NCI-H128 (cell line): Measurements from ENCODE around the gene GRID2.

ENCODE experiments used
- DNase-seq: peaks from one replicate; lab custom pipeline; 2025; ENCODE audit not compliant: unreplicated experiment; lab: John Stamatoyannopoulos, UW

GRID2 gene

DNA sequence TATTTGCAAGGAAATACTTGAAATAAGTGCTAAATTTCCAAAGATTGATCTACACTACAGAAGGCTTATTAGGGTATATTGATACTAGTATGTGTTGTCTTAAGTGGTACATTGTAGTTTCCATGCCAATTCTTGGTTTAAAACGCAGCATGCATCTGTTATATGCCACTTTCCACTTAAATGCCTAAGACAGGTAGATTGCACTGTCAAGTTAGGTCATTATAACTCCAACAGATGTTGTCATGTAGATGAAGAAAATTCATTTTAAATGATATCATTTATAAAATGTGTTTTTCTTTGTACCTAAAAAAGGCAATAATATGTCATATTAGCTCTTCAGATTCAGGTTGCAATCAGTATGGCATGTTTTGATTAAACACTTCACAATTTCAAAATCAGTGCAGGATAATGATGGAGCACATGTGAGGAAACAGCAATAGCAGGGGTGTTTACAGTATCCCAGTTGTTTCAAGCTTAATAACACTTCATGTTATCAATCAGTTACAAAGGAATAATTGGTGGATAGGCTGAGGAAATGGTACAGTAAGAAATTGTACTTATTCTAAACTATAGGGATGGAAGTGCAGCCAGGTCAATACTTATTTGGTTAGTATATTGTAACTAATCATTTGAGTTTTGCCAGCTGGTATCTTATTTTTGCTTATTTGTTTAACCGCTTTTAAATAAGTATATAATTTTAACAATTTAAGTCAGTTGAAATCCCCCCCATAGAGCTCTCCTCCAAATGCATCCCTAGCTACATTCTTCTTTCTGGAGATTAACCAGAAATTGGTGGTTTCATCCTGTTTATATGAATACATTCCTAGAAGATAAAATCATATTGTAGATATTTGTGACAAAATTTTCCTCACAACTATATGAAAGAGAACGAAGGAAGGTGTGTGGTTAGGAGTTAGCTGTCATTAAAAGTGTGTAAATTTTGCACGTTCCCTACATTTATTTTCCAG, 1070.4 kb downstream of the GRID2 start:
- no peak for DNase-seq

DNA sequence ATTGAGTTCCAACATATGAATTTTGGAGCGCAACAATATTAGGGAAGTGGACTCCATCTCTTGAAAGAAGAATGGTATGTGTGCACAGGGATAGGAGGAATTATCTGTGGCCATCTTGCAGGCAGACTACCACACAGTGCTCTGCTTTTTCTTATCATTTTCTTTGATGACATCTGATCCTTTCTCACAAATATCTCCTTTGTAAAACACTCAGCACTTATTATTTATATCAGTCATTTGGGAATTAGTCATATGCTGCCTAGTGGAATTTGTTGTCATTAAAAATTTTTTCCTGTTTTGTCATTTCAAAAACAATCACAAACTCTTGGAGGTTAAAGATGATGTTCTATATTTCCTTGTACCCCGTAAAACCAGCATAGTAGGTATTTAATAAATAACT, 1080.5 kb downstream of the GRID2 start:
- no peak for DNase-seq

DNA sequence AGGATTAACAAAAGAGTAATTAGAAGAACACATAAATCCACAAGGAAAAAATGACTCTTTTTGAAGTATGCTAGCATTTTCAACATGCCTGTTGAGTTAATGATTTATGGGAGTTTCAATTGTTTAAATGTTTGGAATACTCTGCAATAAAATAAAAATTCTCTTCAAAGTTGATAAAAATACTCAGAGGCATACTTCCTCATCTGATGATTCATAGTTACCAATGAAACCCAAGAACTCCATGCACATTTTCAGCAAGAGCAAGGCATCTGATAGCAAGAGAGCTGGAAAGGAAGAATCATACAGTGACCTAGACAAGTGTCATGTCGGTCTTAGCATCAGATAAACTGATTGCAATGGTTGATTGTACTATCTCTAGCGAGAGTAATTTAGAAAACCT, 1081.1 kb downstream of the GRID2 start:
- DNase-seq: no peak

DNA sequence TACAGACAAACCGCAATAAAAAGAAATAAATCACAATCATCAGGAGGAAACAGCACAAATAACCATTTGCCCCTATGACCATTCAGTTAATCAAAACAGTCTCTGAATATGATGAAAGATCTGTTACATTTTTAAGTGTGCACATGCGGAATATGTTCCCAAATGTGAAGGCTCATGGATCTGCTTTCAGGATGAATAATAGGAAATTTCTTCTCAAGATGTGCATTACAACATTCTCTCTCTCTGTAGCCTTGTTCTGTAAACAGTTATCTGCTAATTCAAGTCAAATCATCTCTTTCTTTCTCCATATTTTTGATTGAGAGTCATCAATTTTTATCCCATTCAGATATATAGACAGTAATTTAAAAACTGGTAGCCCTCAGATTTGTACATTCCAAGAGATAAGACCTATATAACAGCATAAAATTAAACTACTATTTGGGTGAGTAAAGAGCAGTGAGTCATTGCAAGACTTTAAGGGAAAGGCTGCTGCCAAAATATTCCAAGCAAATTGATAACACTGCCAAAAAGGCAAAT, 1090.8 kb downstream of the GRID2 start:
- no peak for DNase-seq

DNA sequence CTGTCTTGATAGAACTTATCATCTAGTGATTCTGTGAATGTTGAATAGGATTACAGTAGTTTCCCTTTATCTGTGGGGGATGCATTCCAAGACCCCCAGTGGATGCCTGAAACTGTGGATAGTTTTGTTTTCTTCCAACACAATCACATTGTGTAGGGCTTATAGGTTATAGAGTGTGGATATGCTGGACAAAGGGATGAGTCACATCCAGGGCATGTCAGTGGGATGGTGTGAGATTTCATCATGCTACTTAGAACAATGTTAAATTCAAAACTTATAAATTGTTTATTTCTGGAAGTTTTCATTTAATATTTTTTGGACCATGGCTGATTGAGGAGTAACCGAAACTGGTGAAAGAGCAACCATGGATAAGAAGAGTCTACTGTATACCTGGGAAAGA, 1092.5 kb downstream of the GRID2 start:
- DNase-seq: no peak

DNA sequence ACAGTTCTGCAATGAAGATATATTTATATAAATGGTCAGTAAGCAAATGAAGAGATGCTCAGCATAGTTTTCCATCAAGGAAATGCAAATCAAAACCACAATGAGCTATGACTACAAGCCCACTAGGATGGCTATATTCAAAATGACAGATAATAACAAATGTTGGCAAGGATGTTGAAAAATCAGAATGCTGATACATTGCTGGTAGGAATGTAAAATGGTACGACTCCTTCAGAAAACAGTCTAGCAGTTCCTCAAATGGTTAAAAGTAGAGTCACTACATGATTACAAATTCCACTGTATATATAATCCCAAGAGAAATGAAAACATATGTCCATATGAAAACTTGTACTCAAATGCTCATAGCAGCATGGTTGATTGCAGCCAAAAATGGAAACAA, 1099.8 kb downstream of the GRID2 start:
- no peak for DNase-seq

DNA sequence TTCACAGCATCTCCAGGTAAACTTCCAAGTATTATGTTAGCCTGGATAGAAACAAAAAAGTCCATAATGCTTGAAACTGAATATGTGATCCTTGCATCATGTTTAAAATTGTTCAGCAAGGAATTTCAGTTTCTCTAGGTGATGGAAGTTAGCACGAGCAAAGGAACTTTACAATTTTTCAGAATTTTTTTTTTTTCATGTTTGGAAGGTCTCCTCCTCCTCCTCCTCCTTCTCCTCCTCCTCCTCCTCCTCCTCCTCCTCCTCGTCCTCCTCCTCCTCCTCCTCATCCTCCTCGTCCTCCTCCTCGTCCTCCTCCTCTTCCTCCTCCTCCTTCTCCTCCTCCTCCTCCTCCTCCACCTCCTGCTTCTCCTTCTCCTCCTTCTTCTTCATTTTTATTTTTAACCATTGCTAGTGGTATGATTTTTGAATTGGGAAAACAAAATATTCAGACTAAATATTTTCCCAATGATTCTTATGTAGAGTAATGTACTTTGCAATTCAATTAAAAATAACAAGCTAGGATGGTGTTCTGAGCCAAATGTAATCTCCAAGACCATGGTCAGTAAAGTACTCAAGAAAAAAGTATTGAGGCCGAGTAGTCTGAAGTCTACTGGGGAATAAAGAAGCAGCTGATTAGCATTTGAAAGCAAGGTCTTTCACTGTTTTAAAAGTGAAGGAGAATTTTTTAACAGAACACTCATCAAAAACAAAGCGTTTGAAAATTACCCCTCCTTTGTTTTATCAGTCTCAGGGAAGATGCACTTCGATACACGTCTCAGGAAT, 1103.9 kb downstream of the GRID2 start:
- DNase-seq: no peak

DNA sequence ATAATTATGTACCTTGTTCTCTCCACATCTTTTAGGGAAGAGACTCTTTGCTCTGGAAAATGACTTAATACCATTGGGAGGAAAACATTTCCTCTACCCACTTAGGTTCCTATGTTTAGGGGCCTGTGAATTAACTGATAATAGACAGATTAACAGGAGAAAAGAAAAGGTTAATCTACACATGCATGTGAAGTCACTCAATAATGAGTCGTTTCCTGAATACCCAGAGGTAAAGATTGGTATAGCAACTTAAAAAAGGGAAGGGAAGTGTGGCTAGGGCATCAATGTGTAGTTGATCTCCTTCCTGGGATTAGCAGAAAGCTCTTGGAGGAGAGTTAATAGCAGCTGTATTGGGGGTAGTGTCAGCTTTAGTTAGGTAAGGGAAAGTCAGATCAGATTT, 1105.3 kb downstream of the GRID2 start:
- no peak for DNase-seq

DNA sequence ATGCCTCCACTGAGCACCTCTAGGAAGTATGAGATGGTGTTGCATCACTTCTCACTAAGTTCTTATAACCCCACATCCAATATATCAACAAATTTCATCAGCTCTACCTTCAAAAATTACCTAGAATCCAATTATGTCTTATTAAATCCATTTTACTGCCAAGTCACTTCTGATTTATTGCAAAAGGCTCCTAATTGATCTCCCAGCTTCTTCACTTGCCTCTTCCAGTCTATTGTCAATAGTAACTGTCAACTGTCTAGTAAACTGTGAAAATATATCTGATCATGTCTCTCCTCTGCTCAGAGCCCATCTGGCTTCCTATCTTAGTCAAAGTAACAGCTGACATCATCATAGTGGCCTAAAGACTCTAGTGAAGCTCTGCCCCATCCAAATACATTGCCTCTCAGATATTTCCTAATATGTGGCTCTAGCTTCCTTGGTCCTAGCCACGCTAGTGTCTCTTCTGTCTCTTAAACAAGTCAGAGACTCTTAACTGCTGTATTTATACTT, 1110.3 kb downstream of the GRID2 start:
- DNase-seq: no peak

DNA sequence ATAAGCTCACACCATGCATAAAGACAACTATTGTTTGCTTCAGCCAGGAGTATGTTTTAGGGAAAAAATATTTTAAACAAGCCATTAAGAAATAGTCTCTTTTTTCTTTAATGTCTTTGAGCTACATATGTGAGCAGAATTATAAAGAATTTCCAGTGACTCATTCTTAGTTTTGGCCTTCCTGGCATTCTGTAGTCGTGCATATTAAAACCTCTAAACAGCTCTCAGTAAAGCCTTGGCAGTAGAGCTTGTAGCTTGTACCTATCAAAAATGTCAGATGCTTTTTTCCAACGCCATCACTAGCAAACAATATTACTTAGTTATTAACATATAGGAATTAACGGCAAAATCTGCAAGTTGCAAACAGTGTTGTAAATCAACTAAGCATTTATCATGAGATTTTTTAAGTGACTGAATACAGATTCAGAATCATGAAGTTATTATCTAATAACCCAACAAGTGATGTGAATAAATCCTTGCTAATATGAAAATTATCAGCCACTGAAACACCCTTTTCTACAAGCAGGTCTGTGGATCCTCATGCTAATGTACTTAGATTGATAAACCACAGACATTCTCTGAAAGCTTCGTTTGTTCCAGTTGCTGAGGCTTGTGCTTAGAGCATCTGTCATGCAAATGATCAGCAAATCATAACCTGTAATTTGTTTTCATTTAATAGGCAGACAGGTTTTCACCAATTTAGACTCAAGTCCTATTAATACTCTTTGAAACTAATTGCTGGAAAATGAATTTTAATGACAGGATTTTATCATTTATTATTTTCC, 1112.8 kb downstream of the GRID2 start:
- no peak for DNase-seq

DNA sequence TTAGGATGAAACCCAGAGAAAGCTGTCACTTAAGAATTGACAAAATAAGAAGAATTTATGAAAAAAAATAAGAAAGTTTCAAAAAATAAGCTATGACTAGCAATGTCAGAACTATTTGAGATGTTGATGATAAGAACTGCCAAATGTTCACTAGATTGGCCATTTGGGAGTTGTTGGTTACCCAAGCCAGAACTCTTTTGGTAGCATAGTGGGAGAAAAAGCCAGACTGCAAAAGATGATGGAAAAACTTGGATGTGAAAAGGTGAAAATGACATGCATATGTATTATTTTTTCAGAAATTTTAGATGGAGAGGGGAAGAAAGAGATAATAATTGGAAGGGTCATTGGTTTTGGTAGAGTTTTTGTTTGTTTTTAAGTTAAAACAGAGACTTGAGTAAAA, 1127.6 kb downstream of the GRID2 start:
- DNase-seq: no peak

DNA sequence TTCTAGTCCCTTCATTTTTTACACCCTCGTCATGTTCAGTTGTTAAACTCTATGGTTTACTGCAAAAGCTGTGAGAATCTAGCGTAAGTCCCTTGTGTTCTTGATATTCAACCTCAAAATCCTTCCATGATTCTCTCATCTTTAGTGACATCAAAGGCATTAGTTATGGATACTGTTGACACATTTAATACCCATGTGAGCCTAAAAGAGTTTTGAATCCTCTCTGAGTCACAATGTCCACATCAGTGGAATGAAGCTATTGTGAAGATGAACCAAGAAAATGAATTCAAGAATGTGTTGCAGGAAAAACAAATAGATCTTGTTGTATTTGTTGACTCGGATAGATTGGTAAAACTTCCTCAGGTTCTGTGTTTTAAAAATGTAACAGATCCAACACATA, 1130.1 kb downstream of the GRID2 start:
- no peak for DNase-seq

DNA sequence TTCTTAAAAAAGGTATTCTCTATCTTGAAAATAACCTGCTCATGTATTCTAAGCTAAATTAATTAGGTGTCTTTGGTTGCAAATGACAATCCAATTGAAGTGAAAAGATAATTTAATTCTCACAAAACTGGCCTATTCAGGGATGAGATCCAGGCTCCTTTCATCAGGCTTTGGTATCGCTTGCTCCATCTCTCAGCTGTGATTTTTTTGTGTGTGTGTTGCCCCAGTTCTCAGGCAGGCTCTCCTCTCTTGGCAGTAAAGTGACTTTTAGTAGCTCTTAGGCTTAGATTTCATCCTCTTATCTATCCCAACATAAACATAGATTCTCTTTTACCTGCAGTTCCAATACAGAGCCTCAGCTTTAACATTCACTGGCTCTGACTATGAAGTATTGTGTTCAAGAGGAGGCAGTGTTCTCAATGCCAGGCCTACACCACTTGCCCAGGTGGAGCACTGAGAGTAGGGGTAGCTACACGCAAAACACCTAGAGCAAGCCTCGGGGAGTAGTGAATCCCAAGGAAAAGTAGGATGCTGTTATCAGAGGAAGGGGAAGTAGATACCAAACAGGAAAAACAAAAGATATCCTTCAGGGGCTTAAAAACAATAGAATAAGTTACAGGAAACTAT, 1132.3 kb downstream of the GRID2 start:
- DNase-seq: no peak

DNA sequence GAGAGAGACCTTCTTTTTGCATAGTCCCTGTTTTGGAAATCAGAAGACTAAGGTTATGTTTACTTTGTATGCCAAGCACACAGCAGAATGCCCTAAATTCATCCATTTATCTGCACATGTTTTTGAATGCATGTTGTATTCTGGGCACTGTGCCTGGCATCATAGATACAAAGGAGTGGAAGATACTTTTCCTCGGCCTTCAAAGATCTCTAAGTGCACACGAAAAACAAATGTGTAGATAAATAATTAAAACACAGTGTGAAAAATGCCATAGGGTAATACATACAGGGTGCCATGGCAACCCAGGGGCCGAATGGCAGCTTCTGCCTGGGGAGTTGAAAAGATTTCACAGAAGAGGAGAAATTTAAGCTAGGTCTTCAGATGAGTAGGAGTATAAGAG, 1134.2 kb downstream of the GRID2 start:
- DNase-seq: no peak

DNA sequence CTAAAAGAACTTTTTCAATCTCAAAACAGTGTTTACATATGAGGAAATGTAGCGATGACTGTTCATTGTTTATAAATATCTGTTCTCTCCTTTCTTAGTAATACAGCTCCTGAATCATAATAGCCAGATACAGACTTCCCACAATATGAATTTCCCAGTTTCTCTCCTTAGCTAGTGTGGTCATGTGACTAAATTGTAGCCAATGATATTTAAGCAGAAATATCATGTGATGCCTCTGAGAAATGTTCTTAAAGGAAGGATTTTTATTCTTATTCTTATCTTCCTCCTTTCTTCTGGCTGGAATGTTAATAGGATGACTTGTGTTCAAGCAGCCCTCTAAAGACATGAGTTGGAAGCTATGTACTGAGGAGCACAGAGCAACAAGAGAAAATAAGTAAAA, 1141.1 kb downstream of the GRID2 start:
- DNase-seq: no peak

DNA sequence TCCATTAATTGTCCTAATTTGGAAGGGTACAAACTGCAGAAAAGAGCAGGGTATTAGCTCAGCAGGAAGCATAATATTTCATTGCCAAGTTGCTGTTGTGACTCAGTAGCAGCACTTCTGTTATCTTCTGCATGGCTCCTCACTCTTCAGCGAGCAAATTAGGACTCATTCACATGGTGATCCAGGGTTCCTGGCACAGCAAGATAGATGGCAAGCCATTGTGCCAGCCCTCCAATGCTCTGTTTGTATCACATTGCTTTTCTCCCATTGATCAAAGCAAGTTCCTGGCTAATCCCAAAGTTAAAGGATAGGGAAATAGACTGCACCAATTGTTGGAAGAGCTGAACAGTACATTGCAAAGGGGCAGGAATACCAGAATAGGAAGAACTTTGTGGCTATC, 1142.3 kb downstream of the GRID2 start:
- no peak for DNase-seq

DNA sequence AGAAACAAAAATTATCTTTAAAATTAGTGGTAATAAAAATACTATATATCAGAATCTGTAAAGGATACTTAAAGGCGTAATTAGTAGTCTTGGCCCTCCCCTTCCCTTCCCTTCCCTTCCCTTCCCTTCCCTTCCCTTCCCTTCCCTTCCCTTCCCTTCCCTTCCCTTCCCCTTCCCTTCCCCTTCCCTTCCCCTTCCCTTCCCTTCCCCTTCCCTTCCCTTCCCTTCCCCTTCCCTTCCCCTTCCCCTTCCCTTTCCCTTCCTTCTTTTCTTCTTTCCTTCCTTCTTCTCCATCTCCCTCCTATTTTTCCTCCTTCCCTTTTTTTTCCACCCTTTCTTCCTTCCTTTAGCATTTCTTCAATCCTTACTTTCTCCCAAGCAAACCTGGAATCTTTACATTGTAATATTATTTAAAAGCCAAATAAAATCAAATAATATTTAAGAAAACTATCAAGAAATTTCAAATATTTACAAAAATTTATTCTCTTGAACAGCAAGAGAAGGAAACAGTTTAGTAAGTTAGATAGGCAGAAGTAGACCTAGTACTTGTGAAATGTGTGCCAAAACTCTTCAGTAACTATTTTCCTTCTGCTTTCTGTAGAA, 1145.0 kb downstream of the GRID2 start:
- DNase-seq: no peak

DNA sequence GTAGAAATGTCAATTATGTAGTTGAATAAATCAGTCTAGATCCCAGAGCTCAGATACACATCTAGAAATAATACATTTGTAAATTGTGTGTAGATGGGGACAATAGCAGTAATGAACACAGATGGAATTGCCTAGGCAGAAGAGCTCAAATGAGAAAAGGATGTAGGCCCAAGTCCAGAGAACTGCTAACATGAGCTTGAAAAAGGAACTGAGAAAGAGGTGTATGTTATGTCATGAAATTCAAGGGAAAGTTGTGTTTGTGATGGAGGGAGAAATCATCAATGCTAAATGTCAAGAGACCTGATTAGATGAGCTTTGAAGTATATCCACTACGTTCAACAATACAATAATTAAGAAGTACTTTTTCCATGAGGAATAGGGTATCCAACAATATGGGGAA, 1148.2 kb downstream of the GRID2 start:
- no peak for DNase-seq

DNA sequence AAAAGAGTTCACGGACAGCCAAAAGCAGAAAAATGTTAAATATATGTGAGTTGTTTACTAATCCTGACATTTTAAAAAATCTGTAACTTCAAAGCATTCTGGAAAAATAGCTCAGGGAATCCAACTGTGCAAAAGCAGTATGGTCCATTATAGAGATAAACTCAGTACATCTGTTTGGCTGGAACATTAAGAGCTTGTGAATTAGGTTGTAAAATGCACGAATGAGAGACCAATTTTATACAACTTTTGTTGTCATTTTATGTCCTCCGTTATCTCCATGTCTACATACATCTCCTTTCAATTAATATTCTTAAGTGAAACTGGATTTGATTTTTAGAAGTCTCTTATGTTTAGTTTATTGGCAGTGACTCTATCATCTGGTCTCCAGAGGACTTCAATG, 1157.8 kb downstream of the GRID2 start:
- DNase-seq: no peak

DNA sequence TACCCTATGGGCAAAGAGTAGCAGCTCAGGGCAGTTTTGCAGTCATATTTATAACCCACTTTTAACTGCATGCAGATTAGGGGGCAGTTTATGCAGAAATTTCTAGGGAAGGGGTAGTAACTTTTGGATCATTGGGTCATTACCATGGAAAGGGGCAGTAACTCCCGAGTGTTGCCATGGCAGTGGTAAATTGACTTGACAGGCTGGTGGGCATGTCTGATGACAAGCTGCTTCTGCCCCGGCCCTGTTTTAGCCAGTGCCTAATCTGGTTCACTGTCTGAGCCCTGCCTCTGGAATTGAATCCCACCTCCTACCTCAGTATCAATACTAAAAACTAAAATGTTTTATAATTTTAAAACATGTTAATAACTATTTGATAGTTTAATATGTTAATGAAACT, 1162.7 kb downstream of the GRID2 start:
- no peak for DNase-seq
